Endothelial cell (in vitro differentiated cells): Measurements from ENCODE around the gene CD276. TPM values are rescaled to one million over a fixed set of nuclear protein-coding genes. Genes with fewer than 3 reads are reported as not detected.
"Not testable (repeated sequence)": the region's sequence is repeated elsewhere in the genome, so short reads cannot be mapped to it uniquely, and the experiment has no call there.

Experiments
- DNase-seq: peaks from one replicate; pipeline ENCODE4 v3.0.0; 2021; ENCODE audit warnings: low spot score
- H3K27ac Mint-ChIP-seq: one replicate; pipeline ENCODE4 v1.8.0; 2021; ENCODE audit warnings: mixed read lengths, inconsistent platforms; ENCODE audit not compliant: unreplicated experiment
- H3K27me3 Mint-ChIP-seq: one replicate; pipeline ENCODE4 v1.8.0; 2021; ENCODE audit warnings: mild to moderate bottlenecking, moderate library complexity, mixed read lengths, inconsistent platforms; ENCODE audit not compliant: unreplicated experiment
- H3K36me3 Mint-ChIP-seq: one replicate; pipeline ENCODE4 v1.8.0; 2021; ENCODE audit warnings: mild to moderate bottlenecking, low read depth, mixed read lengths, inconsistent platforms; ENCODE audit not compliant: unreplicated experiment
- H3K4me1 Mint-ChIP-seq: one replicate; pipeline ENCODE4 v1.8.0; 2021; ENCODE audit warnings: mild to moderate bottlenecking, mixed read lengths, inconsistent platforms; ENCODE audit not compliant: unreplicated experiment
- H3K4me3 Mint-ChIP-seq: one replicate; pipeline ENCODE4 v1.8.0; 2021; ENCODE audit warnings: mild to moderate bottlenecking, mixed read lengths, inconsistent platforms; ENCODE audit not compliant: unreplicated experiment
- H3K9me3 Mint-ChIP-seq: one replicate; pipeline ENCODE4 v1.8.0; 2021; ENCODE audit warnings: mixed read lengths, inconsistent platforms; ENCODE audit not compliant: unreplicated experiment
- long read RNA-seq: library from polyadenylated mRNA; unstranded; transcript quantifications from one replicate; pipeline ENCODE4 v2.0.0, GENCODE V29; 2020; ENCODE audit not compliant: unreplicated experiment
- total RNA-seq: library from RNA; stranded (reverse); fragmentation: NEBNext Ultra II Directional; extraction: Animal tissue kit (Norgen Biotek cat#: 25700); gene quantifications from one replicate; pipeline ENCODE4 v1.2.1, GENCODE V29; 2021; ENCODE audit not compliant: unreplicated experiment
- TF ChIP-seq, protein P1 (sequence below): fragments of 200-600 bp; sonication (generic); IDR thresholded peaks from one replicate; pipeline ENCODE4 v1.5.0; 2021; ENCODE audit warnings: antibody characterized with exemption; ENCODE audit not compliant: unreplicated experiment

CD276 gene
- 552 TPM for total RNA-seq
- long read RNA-seq, transcript CD276-202 (10 exons, 3,469 nt): major isoform, 74 of 118 reads
- long read RNA-seq, partial matches to known transcripts: 16 of 118 reads
- long read RNA-seq, other reads (novel, unspliced or antisense): 26 of 118 reads

- Mint-ChIP-seq H3K27ac (peak within 1 kb of the TSS; percentile 89), H3K4me3 (peak within 1 kb of the TSS; percentile 94)
- DNase-seq: peak; percentile 77
Observed at GRCh38 chr15:73683777-73684580, at the start of gene CD276. Gene CD276 (plus strand): TSS chr15:73684383. CDS start chr15:73699640, 15,257 bp downstream.

DNA sequence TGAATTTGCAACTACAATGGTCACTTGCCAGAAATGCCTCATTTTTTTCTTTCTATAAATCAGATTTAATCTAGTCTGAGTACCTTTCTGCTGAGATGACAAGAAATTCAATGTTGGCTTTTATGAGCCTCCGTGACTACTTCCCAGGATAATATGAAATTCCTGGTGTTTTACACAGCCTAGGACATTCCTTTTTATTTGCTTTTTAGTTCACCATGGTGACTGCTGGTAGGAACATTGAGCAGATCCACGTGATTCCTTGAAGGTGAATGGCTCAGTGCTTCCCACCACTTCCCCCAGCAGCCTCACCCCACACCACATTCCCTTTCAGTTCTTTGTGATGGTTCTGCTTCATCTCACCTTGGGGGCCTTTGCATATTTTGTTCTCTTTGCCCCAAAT is 46.7 kb upstream of the CD276 start:
- Mint-ChIP-seq H3K9me3 (no peaks in the 10 kb centered on the region), H3K27me3 (peaks cover 3% of the 10 kb centered on the region), H3K4me3 (no peak overlapping the region), H3K36me3 (peaks cover 4% of the 10 kb centered on the region), H3K27ac (no peak overlapping the region), H3K4me1 (peaks cover 29% of the 10 kb centered on the region)
- TF ChIP-seq, protein P1, sequence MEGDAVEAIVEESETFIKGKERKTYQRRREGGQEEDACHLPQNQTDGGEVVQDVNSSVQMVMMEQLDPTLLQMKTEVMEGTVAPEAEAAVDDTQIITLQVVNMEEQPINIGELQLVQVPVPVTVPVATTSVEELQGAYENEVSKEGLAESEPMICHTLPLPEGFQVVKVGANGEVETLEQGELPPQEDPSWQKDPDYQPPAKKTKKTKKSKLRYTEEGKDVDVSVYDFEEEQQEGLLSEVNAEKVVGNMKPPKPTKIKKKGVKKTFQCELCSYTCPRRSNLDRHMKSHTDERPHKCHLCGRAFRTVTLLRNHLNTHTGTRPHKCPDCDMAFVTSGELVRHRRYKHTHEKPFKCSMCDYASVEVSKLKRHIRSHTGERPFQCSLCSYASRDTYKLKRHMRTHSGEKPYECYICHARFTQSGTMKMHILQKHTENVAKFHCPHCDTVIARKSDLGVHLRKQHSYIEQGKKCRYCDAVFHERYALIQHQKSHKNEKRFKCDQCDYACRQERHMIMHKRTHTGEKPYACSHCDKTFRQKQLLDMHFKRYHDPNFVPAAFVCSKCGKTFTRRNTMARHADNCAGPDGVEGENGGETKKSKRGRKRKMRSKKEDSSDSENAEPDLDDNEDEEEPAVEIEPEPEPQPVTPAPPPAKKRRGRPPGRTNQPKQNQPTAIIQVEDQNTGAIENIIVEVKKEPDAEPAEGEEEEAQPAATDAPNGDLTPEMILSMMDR: no peak
- DNase-seq: no peak

More at GRCh38 chr15:73683777-73684580, at the start of gene CD276:
- H3K9me3 Mint-ChIP-seq: no peaks in the 10 kb centered on the region
- TF ChIP-seq, protein P1: no peak
- peaks cover 9% of the 10 kb centered on the region for H3K27me3 Mint-ChIP-seq
- peaks cover 8% of the 10 kb centered on the region for H3K36me3 Mint-ChIP-seq
- peaks cover 59% of the 10 kb centered on the region for H3K4me1 Mint-ChIP-seq

DNA sequence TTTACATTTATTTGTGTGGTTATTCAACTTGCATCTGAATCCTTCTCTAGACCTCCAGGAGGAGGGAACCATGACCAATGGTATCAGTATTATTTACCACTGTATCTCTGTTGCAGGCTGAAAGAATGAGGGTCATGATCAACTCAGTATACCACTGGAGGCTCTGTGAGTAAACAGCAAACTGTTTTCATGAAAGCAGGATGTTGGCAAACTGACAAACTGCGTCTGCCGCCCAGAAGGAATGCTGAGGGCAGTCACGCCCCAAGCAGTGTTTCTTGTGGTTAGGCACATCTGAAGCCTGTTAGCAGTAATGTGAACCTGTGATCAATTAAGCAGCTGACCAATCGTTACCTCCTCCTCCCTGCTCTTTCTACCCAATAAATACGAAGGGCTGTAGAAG is 44.7 kb upstream of the CD276 start:
- not testable (repeated sequence) for DNase-seq, H3K9me3 Mint-ChIP-seq, H3K4me3 Mint-ChIP-seq, H3K27me3 Mint-ChIP-seq, H3K36me3 Mint-ChIP-seq, H3K27ac Mint-ChIP-seq
- H3K4me1 Mint-ChIP-seq: peaks cover 19% of the 10 kb centered on the region

DNA sequence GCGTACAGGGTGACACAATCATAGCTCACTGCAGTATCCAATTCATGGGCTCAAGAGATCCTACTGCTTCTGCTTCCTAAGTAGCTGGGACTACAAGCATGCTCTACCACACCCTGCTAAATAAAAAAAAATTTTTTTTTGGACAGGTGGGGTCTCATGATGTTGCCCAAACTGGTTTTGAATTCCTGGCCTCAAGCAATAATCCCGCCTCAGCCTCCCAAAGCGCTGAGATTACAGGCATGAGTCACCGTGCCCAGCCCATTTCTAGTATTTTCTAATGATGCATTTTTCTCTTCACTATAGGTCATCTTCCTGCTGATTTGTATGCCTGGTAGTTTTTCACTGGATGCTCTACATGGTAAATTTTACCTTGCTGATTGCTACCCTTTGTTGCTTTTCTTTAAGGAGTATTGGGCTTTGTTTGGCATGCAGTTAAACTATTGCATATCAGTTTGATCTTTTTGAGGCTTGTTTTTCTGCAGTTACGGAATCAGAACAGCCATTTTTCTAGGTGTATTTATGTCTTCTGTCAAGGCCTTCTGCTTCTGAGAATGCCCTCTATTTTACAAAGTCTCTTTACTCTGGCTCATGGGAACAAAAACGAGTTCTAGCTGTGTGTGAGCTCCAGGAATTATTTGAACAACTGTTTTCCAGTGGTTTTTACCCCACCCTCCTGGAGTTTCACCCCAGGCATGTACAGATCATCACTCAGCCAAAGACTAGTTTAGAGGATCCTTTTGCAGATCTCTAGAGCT is 36.7 kb upstream of the CD276 start:
- TF ChIP-seq, protein P1: no peak
- Mint-ChIP-seq H3K4me3 (no peak overlapping the region), H3K9me3 (no peaks in the 10 kb centered on the region), H3K27me3 (no peaks in the 10 kb centered on the region), H3K4me1 (peaks cover 2% of the 10 kb centered on the region), H3K36me3 (no peaks in the 10 kb centered on the region), H3K27ac (no peak overlapping the region)
- DNase-seq: no peak

GRCh38 chr15:73648014-73648295 is 36.2 kb upstream of the CD276 start:
- H3K27ac Mint-ChIP-seq: no peak overlapping the region
- H3K4me1 Mint-ChIP-seq: peaks cover 2% of the 10 kb centered on the region
- H3K9me3 Mint-ChIP-seq: no peaks in the 10 kb centered on the region
- TF ChIP-seq, protein P1: no peak
- no peaks in the 10 kb centered on the region for H3K36me3 Mint-ChIP-seq
- H3K4me3 Mint-ChIP-seq: no peak overlapping the region
- no peak for DNase-seq
- H3K27me3 Mint-ChIP-seq: no peaks in the 10 kb centered on the region
